Lung (tissue), 16 donors: Measurements from ENCODE around the gene KIF3B. TPM values are rescaled to one million over a fixed set of nuclear protein-coding genes. Genes with fewer than 3 reads are reported as not detected.
A peak's percentile ranks its signal among the peaks of the same experiment; 100 is the strongest.

Source experiments
- ATAC-seq: fragments of 200-7000 bp; cut with Tn5 transposase; one replicate; pipeline ENCODE4 v1.9.1; 2020; ENCODE audit warnings: moderate number of reproducible peaks; ENCODE audit not compliant: insufficient read depth, low FRiP score
- DNase-seq, 3 donors: peaks; one replicate each; pipeline ENCODE4 v3.0.0-alpha.2; 2013 to 2017
- H3K27ac ChIP-seq, 2 donors: one replicate each; pipeline ENCODE4 v1.5.1; 2013; ENCODE audit warnings: mild to moderate bottlenecking in 2 of 2, moderate library complexity in 2 of 2, control low read depth in 1 of 2, inconsistent platforms in 1 of 2, low read depth in 1 of 2, low read length in 1 of 2
- H3K27me3 ChIP-seq, 3 donors: one replicate each; pipeline ENCODE4 v1.5.1; 2013; ENCODE audit warnings: low read length in 2 of 3; ENCODE audit not compliant: control insufficient read depth in 3 of 3, insufficient read depth in 3 of 3
- H3K36me3 ChIP-seq, 4 donors: one replicate each; pipeline ENCODE4 v1.5.1; 2013; ENCODE audit warnings: low read length in 4 of 4, mild to moderate bottlenecking in 1 of 4, moderate library complexity in 1 of 4; ENCODE audit not compliant: control insufficient read depth in 4 of 4, insufficient read depth in 4 of 4
- H3K4me1 ChIP-seq, 5 donors: one replicate each; pipeline ENCODE4 v1.5.1; 2013; ENCODE audit warnings: low read length in 5 of 5, mild to moderate bottlenecking in 2 of 5, moderate library complexity in 1 of 5; ENCODE audit not compliant: control insufficient read depth in 5 of 5, insufficient read depth in 5 of 5
- H3K4me3 ChIP-seq: one replicate; pipeline ENCODE4 v1.5.1; 2013; ENCODE audit warnings: mild to moderate bottlenecking, control low read depth, moderate library complexity
- H3K9ac ChIP-seq, 2 donors: one replicate each; pipeline ENCODE4 v1.5.1; 2013; ENCODE audit warnings: low read length in 2 of 2, control low read depth in 1 of 2; ENCODE audit not compliant: insufficient read depth in 1 of 2
- H3K9me3 ChIP-seq, 4 donors: one replicate each; pipeline ENCODE4 v1.5.1; 2013; ENCODE audit warnings: low read length in 3 of 4, mild to moderate bottlenecking in 1 of 4, moderate library complexity in 1 of 4; ENCODE audit not compliant: control insufficient read depth in 4 of 4, insufficient read depth in 3 of 4
- WGBS, 2 donors: extraction: QIAGEN DNeasy Blood & Tissue Kit; methylation state at CpG; one replicate each; pipeline ENCODE4 v1.1.7; 2013; 5-methylcytosine and 5-hydroxymethylcytosine counted together
- long read RNA-seq, 5 donors: transcript quantifications; one replicate each; lab custom pipeline, GENCODE V29; 2026
- polyA plus RNA-seq, 2 donors: library from polyadenylated mRNA; stranded (reverse); fragments of 200-250 nt; gene quantifications; one replicate each; pipeline ENCODE4 v1.2.1, GENCODE V29; 2013
- total RNA-seq, 2 donors: library from RNA; depleted of rRNA in 1 of 2; stranded (reverse); fragments of >200 nt in 1 of 2; gene quantifications; one replicate each; pipeline ENCODE4 v1.2.1, GENCODE V29; 2014 to 2021
- TF ChIP-seq, protein P1 (sequence below): IDR thresholded peaks from 2 replicates; pipeline ENCODE4 v1.5.1; 2012; ENCODE audit warnings: mild to moderate bottlenecking; ENCODE audit errors: control extremely low read depth, extremely low read depth
- donor health status: control.
- donor health status: control.
- donor health status: Bipolar disorder and iron deficiency.
- donor health status: healthy.
- donor health status: DM: yes; HTN: yes; CAD: no.

The KIF3B gene
- total RNA-seq, result 10 to 100 TPM; 30.6 to 35.3 TPM
- polyA plus RNA-seq, result 10 to 100 TPM in 1 of 2 donors, 1 to 10 TPM in 1; 8.5 to 15.9 TPM
- long read RNA-seq, donor 1, result 0 reads
- long read RNA-seq, donor 2, result 0 reads
- long read RNA-seq, donor 3, result 0 reads
- long read RNA-seq, donor 4, result 0 reads
- long read RNA-seq, donor 5, full-length matches to known transcripts, result 1 of 6 reads
- long read RNA-seq, donor 5, partial matches to known transcripts, result 5 of 6 reads
- long read RNA-seq, donor 5, other reads (novel, unspliced or antisense), result 0 of 6 reads

DNA sequence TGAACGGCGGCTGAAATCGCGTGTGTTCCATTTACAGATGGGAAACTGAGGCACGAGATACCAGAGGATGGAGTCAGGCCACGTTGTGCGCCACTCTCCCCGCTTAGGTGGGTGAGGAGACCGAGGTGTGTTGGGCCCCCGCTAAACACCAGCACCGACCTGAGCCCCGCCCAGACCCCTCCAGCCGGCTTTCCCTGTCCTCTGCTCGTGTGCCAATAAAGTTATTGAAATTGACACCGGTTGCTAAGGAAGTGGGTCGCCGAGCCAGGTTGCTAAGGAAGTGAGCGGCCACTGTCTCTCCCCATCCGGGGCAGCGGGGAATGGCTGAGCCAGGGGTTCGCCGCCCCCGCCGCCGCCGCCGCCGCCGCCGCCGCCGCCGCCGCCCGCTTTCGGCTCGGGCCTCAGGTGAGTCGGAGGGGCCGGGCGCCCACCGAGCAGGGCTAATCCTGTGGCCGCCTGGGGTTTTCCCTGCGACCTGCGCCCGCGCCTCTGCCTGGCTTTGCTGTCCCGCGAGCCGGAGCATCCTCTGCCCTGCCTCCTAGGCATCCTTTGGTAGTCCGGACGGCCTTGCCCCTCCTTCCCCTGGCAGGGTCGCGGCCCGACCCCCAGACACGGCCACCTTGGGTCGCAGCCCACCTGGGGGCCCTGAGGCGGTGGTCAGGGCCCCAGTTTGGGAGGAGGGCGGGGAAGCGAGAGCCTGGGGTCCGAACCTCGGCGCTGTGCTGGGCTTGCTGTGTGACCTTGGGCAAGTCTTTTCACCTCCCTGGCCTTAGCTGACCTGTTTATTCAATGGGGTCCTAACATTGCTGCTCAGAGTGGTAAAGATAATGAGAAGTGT, at the start of gene KIF3B:
Gene KIF3B (plus strand): TSS at position 291 of the 838 bp plus-strand sequence. CDS start 32,127 bp downstream, outside the sequence.
- Histone ChIP-seq H3K9ac (peak within 1 kb of the TSS; percentile 40 to 53), H3K27ac (peak within 1 kb of the TSS; percentile 71 to 84), H3K27me3 (no peaks in the 10 kb centered on the region), H3K4me1 (peaks cover 0 to 10% (median 7%) of the 10 kb centered on the region in 5 donors), H3K36me3 (peaks cover 0 to 2% (median 0%) of the 10 kb centered on the region in 4 donors), H3K9me3 (no peaks in the 10 kb centered on the region), H3K4me3 (peak within 1 kb of the TSS; percentile 74)
- ATAC-seq (peak; percentile 95), DNase-seq (peak; percentile 85 to 94 (median 87))
- TF ChIP-seq, protein P1, sequence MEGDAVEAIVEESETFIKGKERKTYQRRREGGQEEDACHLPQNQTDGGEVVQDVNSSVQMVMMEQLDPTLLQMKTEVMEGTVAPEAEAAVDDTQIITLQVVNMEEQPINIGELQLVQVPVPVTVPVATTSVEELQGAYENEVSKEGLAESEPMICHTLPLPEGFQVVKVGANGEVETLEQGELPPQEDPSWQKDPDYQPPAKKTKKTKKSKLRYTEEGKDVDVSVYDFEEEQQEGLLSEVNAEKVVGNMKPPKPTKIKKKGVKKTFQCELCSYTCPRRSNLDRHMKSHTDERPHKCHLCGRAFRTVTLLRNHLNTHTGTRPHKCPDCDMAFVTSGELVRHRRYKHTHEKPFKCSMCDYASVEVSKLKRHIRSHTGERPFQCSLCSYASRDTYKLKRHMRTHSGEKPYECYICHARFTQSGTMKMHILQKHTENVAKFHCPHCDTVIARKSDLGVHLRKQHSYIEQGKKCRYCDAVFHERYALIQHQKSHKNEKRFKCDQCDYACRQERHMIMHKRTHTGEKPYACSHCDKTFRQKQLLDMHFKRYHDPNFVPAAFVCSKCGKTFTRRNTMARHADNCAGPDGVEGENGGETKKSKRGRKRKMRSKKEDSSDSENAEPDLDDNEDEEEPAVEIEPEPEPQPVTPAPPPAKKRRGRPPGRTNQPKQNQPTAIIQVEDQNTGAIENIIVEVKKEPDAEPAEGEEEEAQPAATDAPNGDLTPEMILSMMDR, result no peak
- 1 to 3% methylated on average over 47 to 62 of the region's 62 CpGs for WGBS, 2 donors

DNA sequence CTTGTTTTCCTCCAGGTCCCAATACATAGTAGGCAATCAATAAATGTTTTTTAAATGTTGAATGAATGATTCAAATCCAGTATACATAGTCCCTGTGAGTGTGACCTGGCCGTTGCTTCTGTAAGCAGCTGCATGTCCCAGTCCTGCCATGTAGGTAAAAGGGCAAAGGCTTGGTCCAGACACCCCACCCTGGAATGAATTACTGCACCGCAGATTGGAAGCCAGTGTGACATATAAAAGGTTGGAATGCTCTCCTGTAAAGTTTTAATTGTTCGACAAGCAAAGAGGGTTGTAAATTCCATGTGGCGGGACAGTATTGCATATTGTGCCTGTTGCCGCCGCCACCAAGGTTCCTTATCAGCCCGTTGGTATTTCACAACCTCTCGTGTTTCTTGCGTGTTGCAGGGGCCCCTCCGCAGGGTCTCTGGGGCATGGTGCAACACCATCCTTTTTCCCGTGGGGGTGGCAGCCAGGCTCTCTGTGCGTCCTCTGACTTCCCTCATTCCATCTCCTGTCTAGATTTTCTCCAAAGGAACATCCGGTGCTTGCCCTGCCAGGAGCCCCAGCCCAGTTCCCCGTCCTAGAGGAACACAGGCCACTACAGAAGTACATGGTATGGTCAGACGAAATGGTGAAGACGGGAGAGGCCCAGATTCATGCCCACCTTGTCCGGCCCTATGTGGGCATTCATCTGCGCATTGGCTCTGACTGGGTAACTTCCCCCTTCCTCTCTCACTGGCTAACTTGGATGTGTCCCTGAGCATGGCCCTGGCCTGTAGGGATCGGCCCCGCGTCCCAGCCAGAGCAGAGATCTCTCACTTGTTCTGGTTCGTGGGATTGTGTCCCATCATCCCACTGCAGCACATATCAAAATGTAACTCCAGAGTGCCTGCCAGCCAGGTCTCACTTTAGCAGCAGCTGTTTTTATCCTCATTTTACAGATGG, 49.4 kb upstream of the KIF3B start:
- peak overlapping the region; percentile 42 to 54 for H3K27ac ChIP-seq
- TF ChIP-seq, protein P1, result no peak
- WGBS, 2 donors, result 37 to 58% methylated on average over 22 of the region's 22 CpGs
- no peak overlapping the region for H3K4me3 ChIP-seq
- peaks cover 0 to 7% (median 0%) of the 10 kb centered on the region in 5 donors for H3K4me1 ChIP-seq
- H3K9me3 ChIP-seq, result no peaks in the 10 kb centered on the region
- peaks cover 3 to 37% (median 19%) of the 10 kb centered on the region in 4 donors for H3K36me3 ChIP-seq
- H3K9ac ChIP-seq, result no peak overlapping the region
- ATAC-seq (no peak), DNase-seq (peak in 1 of 3 donors; percentile 27)
- H3K27me3 ChIP-seq, result no peaks in the 10 kb centered on the region

DNA sequence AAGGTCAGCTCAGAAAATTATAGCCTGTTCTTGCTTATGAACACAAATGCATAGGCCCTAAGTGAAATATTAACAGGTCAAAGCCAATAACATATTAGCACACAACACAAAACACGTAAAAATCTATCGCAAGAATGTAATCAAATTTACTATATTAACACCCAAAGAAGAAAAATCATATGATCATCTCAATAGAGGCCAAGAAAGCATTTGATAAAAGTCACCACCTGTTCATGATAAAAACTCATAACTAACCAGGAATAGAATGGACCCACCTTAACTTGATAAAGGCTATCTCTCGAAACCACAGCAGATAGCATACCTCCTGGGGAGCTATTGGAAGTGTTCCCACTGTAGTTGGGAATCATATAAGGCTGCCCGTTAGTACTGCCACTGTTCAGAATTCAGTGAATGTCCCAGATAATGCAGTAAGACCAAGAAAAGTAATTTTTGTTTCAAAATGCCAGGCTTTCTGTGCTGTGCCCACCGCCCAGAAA, 48.2 kb upstream of the KIF3B start:
- Histone ChIP-seq H3K9me3 (no peaks in the 10 kb centered on the region), H3K36me3 (peaks cover 3 to 37% (median 18%) of the 10 kb centered on the region in 4 donors), H3K27me3 (no peaks in the 10 kb centered on the region), H3K27ac (no peak overlapping the region), H3K4me1 (peaks cover 0 to 7% (median 0%) of the 10 kb centered on the region in 5 donors), H3K9ac (no peak overlapping the region), H3K4me3 (no peak overlapping the region)
- no peak for DNase-seq
- ATAC-seq, result no peak
- WGBS, 2 donors, result 96% methylated on average over 5 of the region's 5 CpGs
- TF ChIP-seq, protein P1, result no peak
